Liver (tissue), 9 donors: Measurements from ENCODE around the gene LINGO4. TPM values are rescaled to one million over a fixed set of nuclear protein-coding genes. Genes with fewer than 3 reads are reported as not detected.

ENCODE experiments used
- DNase-seq: peaks from one replicate; pipeline ENCODE4 v3.0.0-alpha.2; 2017; ENCODE audit warnings: low spot score
- H3K27ac ChIP-seq, 2 donors: one replicate each; pipeline ENCODE4 v1.7.0; 2013; ENCODE audit warnings: inconsistent platforms in 2 of 2, low read length in 2 of 2, control low read depth in 1 of 2, low read depth in 1 of 2, mild to moderate bottlenecking in 1 of 2
- H3K27me3 ChIP-seq, 4 donors: one replicate each; pipeline versions ENCODE4 v1.6.1 to v1.7.0; 2013; ENCODE audit warnings: low read length in 3 of 4, inconsistent platforms in 1 of 4, mild to moderate bottlenecking in 1 of 4, moderate library complexity in 1 of 4; ENCODE audit not compliant: control insufficient read depth in 4 of 4, insufficient read depth in 4 of 4
- H3K36me3 ChIP-seq, 4 donors: one replicate each; pipeline versions ENCODE4 v1.6.1 to v1.7.0; 2013; ENCODE audit warnings: low read length in 3 of 4, mild to moderate bottlenecking in 3 of 4, low read depth in 1 of 4, moderate library complexity in 1 of 4; ENCODE audit not compliant: control insufficient read depth in 4 of 4, insufficient read depth in 3 of 4
- H3K4me1 ChIP-seq, 4 donors: one replicate each; pipeline versions ENCODE4 v1.6.1 to v1.7.0; 2013; ENCODE audit warnings: low read length in 3 of 4, mild to moderate bottlenecking in 3 of 4, moderate library complexity in 1 of 4; ENCODE audit not compliant: control insufficient read depth in 4 of 4, insufficient read depth in 4 of 4
- H3K4me3 ChIP-seq, 3 donors: one replicate each; pipeline versions ENCODE4 v1.6.1 to v1.7.0; 2013; ENCODE audit warnings: low read length in 3 of 3, control low read depth in 1 of 3, low read depth in 1 of 3, mild to moderate bottlenecking in 1 of 3
- H3K9ac ChIP-seq, 2 donors: one replicate each; pipeline ENCODE4 v1.7.0; 2013; ENCODE audit warnings: low read length in 2 of 2, mild to moderate bottlenecking in 2 of 2, moderate library complexity in 2 of 2, control low read depth in 1 of 2, low read depth in 1 of 2
- H3K9me3 ChIP-seq, 4 donors: one replicate each; pipeline versions ENCODE4 v1.6.1 to v1.7.0; 2013; ENCODE audit warnings: low read length in 3 of 4; ENCODE audit not compliant: control insufficient read depth in 4 of 4
- FOXA1 ChIP-seq: IDR thresholded peaks from 2 replicates; pipeline ENCODE4 v1.6.1; 2016; ENCODE audit warnings: antibody characterized with exemption
- FOXA2 ChIP-seq: IDR thresholded peaks from 2 replicates; pipeline ENCODE4 v1.6.1; 2016; ENCODE audit warnings: antibody characterized with exemption
- GABPA ChIP-seq, 2 donors: IDR thresholded peaks in 1 of 2; conservative IDR thresholded peaks in 1 of 2; 2 replicates each; pipeline ENCODE4 v1.6.1; 2016; ENCODE audit warnings: antibody characterized with exemption in 2 of 2, mild to moderate bottlenecking in 1 of 2, moderate library complexity in 1 of 2
- HNF4A ChIP-seq, 2 donors: conservative IDR thresholded peaks; 2 replicates each; pipeline ENCODE4 v1.6.1; 2016; ENCODE audit warnings: antibody characterized with exemption in 2 of 2, mild to moderate bottlenecking in 2 of 2
- HNF4G ChIP-seq: IDR thresholded peaks from 2 replicates; pipeline ENCODE4 v1.6.1; 2016; ENCODE audit warnings: antibody characterized with exemption
- JUND ChIP-seq, 2 donors: IDR thresholded peaks; 2 replicates each; pipeline ENCODE4 v1.6.1; 2016; ENCODE audit warnings: antibody characterized with exemption in 2 of 2
- NR2F2 ChIP-seq: IDR thresholded peaks from 2 replicates; pipeline ENCODE4 v1.6.1; 2016; ENCODE audit warnings: antibody characterized with exemption
- RAD21 ChIP-seq, 2 donors: IDR thresholded peaks; 2 replicates each; pipeline ENCODE4 v1.6.1; 2016; ENCODE audit warnings: antibody characterized with exemption in 2 of 2, mild to moderate bottlenecking in 2 of 2
- RXRA ChIP-seq, 2 donors: IDR thresholded peaks; 2 replicates each; pipeline ENCODE4 v1.6.1; 2017 to 2018; ENCODE audit warnings: antibody characterized with exemption in 2 of 2, mild to moderate bottlenecking in 1 of 2
- TAF1 ChIP-seq: conservative IDR thresholded peaks from 2 replicates; pipeline ENCODE4 v1.6.1; 2016; ENCODE audit warnings: antibody characterized with exemption, mild to moderate bottlenecking
- YY1 ChIP-seq: IDR thresholded peaks from 2 replicates; pipeline ENCODE4 v1.6.1; 2016; ENCODE audit warnings: antibody characterized with exemption, mild to moderate bottlenecking
- WGBS: extraction: QIAGEN DNeasy Blood & Tissue Kit; methylation state at CpG from one replicate; pipeline ENCODE4 v1.1.7; 2013; 5-methylcytosine and 5-hydroxymethylcytosine counted together
- polyA plus RNA-seq, 2 donors: library from polyadenylated mRNA; stranded (reverse) in 1 of 2; unstranded in 1 of 2; fragments of 200-250 nt in 1 of 2; fragments of >200 nt in 1 of 2; fragmentation: Nextera tagmentation in 1 of 2; extraction: Ambion mirVana in 1 of 2; gene quantifications; one replicate each; pipeline versions ENCODE4 v1.2.1 to v1.2.3, GENCODE V29; 2013 to 2015
- total RNA-seq, 2 donors: library from RNA; depleted of rRNA; stranded (reverse); fragments of >200 nt; gene quantifications; one replicate each; pipeline ENCODE4 v1.2.3, GENCODE V29; 2014
- TF ChIP-seq, protein P1 (sequence below): fragments of 150-350 bp; IDR thresholded peaks from 2 replicates; pipeline ENCODE4 v1.5.1; 2017; ENCODE audit warnings: improper control_type of control experiment, low read depth, low read length; ENCODE audit not compliant: missing input control
- TF ChIP-seq, protein P2 (sequence below): IDR thresholded peaks from 2 replicates; pipeline ENCODE4 v1.6.1; 2016; ENCODE audit warnings: antibody characterized with exemption
- TF ChIP-seq, protein P3 (sequence below): IDR thresholded peaks from 2 replicates; pipeline ENCODE4 v1.6.1; 2016; ENCODE audit warnings: antibody characterized with exemption
- donor health status: healthy.
- donor health status: healthy.
- donor health status: healthy.
- donor health status: healthy.
- donor health status: healthy.

LINGO4 gene
- total and polyA plus RNA-seq, 4 donors = 0.05 to 0.50 (median 0.09) TPM; not detected in 1

DNA sequence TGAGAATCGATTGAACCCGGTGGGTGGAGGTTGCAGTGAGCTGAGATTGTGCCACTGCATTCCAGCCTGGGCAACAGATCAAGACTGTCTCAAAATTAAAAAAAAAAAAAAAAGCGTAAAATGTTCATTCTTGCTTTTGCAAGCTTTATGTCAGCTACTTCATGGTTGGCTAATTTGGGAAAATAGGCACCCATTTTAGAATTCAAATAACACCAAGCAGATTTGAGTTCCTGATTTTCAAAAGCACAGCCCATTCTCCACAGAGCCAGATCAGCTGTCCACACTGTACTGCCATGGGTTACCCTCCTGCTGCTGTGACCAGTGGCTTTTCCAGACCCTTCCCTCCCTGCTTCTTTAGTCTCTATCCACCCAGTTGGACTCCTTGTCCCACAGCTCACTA, 43.9 kb upstream of the LINGO4 start:
- DNase-seq = no peak
- H3K27ac ChIP-seq = no peak overlapping the region
- H3K4me3 ChIP-seq = no peak overlapping the region
- TF ChIP-seq JUND (IDR thresholded peaks at IDR 0.05) = no peak
- no peak for TF ChIP-seq TAF1
- TF ChIP-seq HNF4G = no peak
- TF ChIP-seq YY1 = no peak
- no peak for TF ChIP-seq RAD21 (IDR thresholded peaks at IDR 0.05)
- TF ChIP-seq, protein P1, sequence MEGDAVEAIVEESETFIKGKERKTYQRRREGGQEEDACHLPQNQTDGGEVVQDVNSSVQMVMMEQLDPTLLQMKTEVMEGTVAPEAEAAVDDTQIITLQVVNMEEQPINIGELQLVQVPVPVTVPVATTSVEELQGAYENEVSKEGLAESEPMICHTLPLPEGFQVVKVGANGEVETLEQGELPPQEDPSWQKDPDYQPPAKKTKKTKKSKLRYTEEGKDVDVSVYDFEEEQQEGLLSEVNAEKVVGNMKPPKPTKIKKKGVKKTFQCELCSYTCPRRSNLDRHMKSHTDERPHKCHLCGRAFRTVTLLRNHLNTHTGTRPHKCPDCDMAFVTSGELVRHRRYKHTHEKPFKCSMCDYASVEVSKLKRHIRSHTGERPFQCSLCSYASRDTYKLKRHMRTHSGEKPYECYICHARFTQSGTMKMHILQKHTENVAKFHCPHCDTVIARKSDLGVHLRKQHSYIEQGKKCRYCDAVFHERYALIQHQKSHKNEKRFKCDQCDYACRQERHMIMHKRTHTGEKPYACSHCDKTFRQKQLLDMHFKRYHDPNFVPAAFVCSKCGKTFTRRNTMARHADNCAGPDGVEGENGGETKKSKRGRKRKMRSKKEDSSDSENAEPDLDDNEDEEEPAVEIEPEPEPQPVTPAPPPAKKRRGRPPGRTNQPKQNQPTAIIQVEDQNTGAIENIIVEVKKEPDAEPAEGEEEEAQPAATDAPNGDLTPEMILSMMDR = no peak
- TF ChIP-seq RXRA (IDR thresholded peaks at IDR 0.05) = no peak
- TF ChIP-seq FOXA1 = no peak
- TF ChIP-seq, protein P2, sequence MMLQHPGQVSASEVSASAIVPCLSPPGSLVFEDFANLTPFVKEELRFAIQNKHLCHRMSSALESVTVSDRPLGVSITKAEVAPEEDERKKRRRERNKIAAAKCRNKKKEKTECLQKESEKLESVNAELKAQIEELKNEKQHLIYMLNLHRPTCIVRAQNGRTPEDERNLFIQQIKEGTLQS = no peak
- TF ChIP-seq NR2F2 = no peak
- no peak for TF ChIP-seq FOXA2
- no peak for TF ChIP-seq HNF4A (conservative IDR thresholded peaks at IDR 0.05)
- TF ChIP-seq GABPA (IDR thresholded peaks at IDR 0.05 in 1 of 2, conservative IDR thresholded peaks at IDR 0.05 in 1 of 2) = no peak
- H3K4me1 ChIP-seq = peaks cover 0 to 4% (median 0%) of the 10 kb centered on the region in 4 donors
- 86% methylated on average over 3 of the region's 3 CpGs for WGBS
- no peaks in the 10 kb centered on the region for H3K36me3 ChIP-seq
- no peaks in the 10 kb centered on the region for H3K9me3 ChIP-seq
- no peak overlapping the region for H3K9ac ChIP-seq
- H3K27me3 ChIP-seq = no peaks in the 10 kb centered on the region

DNA sequence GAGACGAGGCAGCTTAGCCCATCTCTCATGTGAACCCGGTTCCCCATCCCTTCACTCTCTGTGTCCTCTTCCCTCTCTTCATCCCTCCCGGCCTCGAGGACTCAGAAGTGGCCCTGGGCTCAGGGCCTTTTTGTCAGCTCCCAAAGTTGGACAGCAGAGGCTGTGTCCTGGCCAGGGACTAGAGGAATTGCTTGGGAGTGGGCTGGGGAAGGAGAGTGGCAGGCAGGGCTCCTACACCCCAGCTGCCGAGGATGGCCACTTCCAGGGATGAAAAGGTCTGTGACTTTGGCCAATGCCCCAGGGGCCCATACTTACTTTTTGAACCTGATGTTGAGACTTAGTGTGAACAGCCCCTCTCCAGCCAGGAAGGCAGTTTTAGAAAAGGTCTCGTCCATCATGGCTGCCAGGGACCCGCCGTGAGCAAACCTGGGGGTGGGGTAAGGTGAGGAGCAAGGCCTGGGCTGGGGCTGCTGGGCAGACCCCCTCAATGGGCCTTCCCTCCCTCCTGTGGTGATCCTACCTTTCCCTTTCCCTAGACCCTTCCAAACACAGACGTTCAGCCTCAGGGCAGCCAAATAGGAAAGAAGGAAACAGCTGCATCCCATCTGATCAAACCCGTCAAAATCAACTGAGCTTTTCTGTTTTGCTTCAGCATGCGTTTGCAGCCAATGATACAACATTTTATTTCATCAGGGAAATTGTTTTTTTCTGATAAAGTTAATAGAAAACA, 42.8 kb upstream of the LINGO4 start:
- peaks cover 0 to 4% (median 0%) of the 10 kb centered on the region in 4 donors for H3K4me1 ChIP-seq
- no peak overlapping the region for H3K9ac ChIP-seq
- no peak for DNase-seq
- TF ChIP-seq, protein P3, sequence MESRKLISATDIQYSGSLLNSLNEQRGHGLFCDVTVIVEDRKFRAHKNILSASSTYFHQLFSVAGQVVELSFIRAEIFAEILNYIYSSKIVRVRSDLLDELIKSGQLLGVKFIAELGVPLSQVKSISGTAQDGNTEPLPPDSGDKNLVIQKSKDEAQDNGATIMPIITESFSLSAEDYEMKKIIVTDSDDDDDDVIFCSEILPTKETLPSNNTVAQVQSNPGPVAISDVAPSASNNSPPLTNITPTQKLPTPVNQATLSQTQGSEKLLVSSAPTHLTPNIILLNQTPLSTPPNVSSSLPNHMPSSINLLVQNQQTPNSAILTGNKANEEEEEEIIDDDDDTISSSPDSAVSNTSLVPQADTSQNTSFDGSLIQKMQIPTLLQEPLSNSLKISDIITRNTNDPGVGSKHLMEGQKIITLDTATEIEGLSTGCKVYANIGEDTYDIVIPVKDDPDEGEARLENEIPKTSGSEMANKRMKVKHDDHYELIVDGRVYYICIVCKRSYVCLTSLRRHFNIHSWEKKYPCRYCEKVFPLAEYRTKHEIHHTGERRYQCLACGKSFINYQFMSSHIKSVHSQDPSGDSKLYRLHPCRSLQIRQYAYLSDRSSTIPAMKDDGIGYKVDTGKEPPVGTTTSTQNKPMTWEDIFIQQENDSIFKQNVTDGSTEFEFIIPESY = no peak
- TF ChIP-seq, protein P2 = no peak
- TF ChIP-seq GABPA (IDR thresholded peaks at IDR 0.05 in 1 of 2, conservative IDR thresholded peaks at IDR 0.05 in 1 of 2) (no peak), NR2F2 (peak; percentile 26), FOXA2 (no peak), RXRA (IDR thresholded peaks at IDR 0.05) (no peak)
- WGBS = 78% methylated on average over 11 of the region's 11 CpGs
- H3K4me3 ChIP-seq = no peak overlapping the region
- no peaks in the 10 kb centered on the region for H3K27me3 ChIP-seq
- H3K36me3 ChIP-seq = no peaks in the 10 kb centered on the region
- H3K9me3 ChIP-seq = no peaks in the 10 kb centered on the region
- no peak overlapping the region for H3K27ac ChIP-seq
